D721Med (cell line): ENCODE results near the gene HAND1.
A peak's percentile ranks its signal among the peaks of the same experiment; 100 is the strongest.

Experiments used
- DNase-seq: peaks from one replicate; pipeline ENCODE4 v3.0.0; 2011; ENCODE audit warnings: low spot score; ENCODE audit not compliant: insufficient read length
- FAIRE-seq: peaks from 2 replicates; lab custom pipeline; 2011; peaks lifted over from hg19 to GRCh38; lab: Jason Lieb, UNC
- CTCF ChIP-seq: IDR thresholded peaks from 2 replicates; pipeline ENCODE4 v1.5.1; 2012; ENCODE audit warnings: mild to moderate bottlenecking, control low read depth; ENCODE audit not compliant: insufficient read depth; ENCODE audit errors: missing control alignments

Gene HAND1

GRCh38 chr5:154466671-154467070 lies 11.4 kb downstream of the HAND1 start:
- TF ChIP-seq CTCF: no peak
- FAIRE-seq (no peak), DNase-seq (no peak)

GRCh38 chr5:154466147-154466546 lies 11.9 kb downstream of the HAND1 start:
- FAIRE-seq (no peak), DNase-seq (no peak)
- no peak for TF ChIP-seq CTCF

- no peak for DNase-seq
- no peak for FAIRE-seq
- no peak for TF ChIP-seq CTCF
Observed at GRCh38 chr5:154465169-154465568, 12.9 kb downstream of the HAND1 start.

GRCh38 chr5:154464438-154464837 lies 13.6 kb downstream of the HAND1 start:
- TF ChIP-seq CTCF: no peak
- DNase-seq (no peak), FAIRE-seq (no peak)

- peak; percentile 13 for TF ChIP-seq CTCF
- DNase-seq (no peak), FAIRE-seq (no peak)
Observed at GRCh38 chr5:154461531-154461930, 16.5 kb downstream of the HAND1 start.

GRCh38 chr5:154460172-154460571 lies 17.9 kb downstream of the HAND1 start:
- FAIRE-seq: no peak
- TF ChIP-seq CTCF: no peak
- no peak for DNase-seq

- TF ChIP-seq CTCF: no peak
- DNase-seq (no peak), FAIRE-seq (no peak)
Observed at GRCh38 chr5:154459015-154459414, 19.0 kb downstream of the HAND1 start.
